Colonic mucosa (tissue), 4 donors: ENCODE results near the gene CLSTN1. TPM values are rescaled to one million over a fixed set of nuclear protein-coding genes. Genes with fewer than 3 reads are reported as not detected.
"Not testable (repeated sequence)": the region's sequence is repeated elsewhere in the genome, so short reads cannot be mapped to it uniquely, and the experiment has no call there.

Experiments
- DNase-seq: peaks from one replicate; pipeline ENCODE4 v3.0.0-alpha.2; 2020
- H3K27ac ChIP-seq: fragments of 200-600 bp; one replicate; pipeline ENCODE4 v1.8.0; 2021
- H3K27me3 ChIP-seq: fragments of 200-600 bp; one replicate; pipeline ENCODE4 v1.8.0; 2021
- H3K36me3 ChIP-seq: fragments of 200-600 bp; one replicate; pipeline ENCODE4 v1.8.0; 2021
- H3K4me1 ChIP-seq: fragments of 200-600 bp; one replicate; pipeline ENCODE4 v1.8.0; 2021; ENCODE audit warnings: mild to moderate bottlenecking
- H3K4me3 ChIP-seq: fragments of 200-600 bp; one replicate; pipeline ENCODE4 v1.8.0; 2021
- H3K9ac ChIP-seq, 2 donors: one replicate each; pipeline ENCODE4 v1.7.0; 2013; ENCODE audit warnings: control low read depth in 2 of 2, low read depth in 2 of 2, low read length in 2 of 2
- H3K9me3 ChIP-seq: fragments of 200-600 bp; one replicate; pipeline ENCODE4 v1.8.0; 2021
- intact Hi-C: fragments of 100-400 bp; cut with DNase I; formaldehyde crosslinking; loops from one replicate; pipeline ENCODE4 v1.14.1; 2022
- total RNA-seq, 2 donors: library from RNA; stranded (reverse); fragmentation: NEBNext Ultra II Directional in 1 of 2; extraction: Animal tissue kit (Norgen Biotek cat#: 25700) in 1 of 2; gene quantifications; one replicate each; pipeline ENCODE4 v1.2.1, GENCODE V29; 2021
- TF ChIP-seq, protein P1 (sequence below): fragments of 200-600 bp; IDR thresholded peaks from one replicate; pipeline ENCODE4 v1.8.0; 2022; ENCODE audit warnings: antibody characterized with exemption, mild to moderate bottlenecking
- donor health status: healthy.
- donor health status: DM: no; HTN: no; CAD: no.
- donor health status: DM: no; HTN: no; CAD: no.

The CLSTN1 gene
- total RNA-seq, 2 donors from 2014 or later, result 215 to 226 TPM

DNA sequence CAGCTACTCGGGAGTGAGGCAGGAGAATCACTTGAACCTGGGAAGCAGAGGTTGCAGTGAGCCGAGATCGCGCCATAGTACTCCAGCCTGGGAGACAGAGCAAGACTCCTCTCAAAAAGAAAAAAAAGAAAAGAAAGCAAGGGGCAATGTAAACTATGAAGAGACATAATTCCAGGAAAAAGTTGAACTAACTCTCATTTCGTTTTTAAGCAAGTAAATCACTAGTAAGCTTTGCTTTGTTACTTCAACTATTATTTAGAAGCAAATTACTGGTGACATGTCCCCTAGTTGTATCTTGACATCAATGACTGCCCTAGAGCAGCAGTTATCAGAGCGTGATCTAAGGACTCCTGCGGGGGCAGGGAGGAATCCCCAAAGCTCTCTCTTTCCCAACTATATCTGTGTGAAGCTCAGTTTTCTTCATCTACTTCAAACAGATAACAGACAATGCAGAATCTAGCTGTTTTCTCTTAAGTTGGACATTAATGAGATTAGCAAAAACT lies 18.7 kb downstream of the CLSTN1 start:
- Histone ChIP-seq H3K4me1 (peaks cover 10% of the 10 kb centered on the region), H3K4me3 (no peak overlapping the region), H3K27ac (peak overlapping the region; percentile 80), H3K9ac (peak overlapping the region in 1 of 2 donors; percentile 71), H3K9me3 (no peaks in the 10 kb centered on the region), H3K27me3 (no peaks in the 10 kb centered on the region), H3K36me3 (no peaks in the 10 kb centered on the region)
- DNase-seq, result no peak
- TF ChIP-seq, protein P1, sequence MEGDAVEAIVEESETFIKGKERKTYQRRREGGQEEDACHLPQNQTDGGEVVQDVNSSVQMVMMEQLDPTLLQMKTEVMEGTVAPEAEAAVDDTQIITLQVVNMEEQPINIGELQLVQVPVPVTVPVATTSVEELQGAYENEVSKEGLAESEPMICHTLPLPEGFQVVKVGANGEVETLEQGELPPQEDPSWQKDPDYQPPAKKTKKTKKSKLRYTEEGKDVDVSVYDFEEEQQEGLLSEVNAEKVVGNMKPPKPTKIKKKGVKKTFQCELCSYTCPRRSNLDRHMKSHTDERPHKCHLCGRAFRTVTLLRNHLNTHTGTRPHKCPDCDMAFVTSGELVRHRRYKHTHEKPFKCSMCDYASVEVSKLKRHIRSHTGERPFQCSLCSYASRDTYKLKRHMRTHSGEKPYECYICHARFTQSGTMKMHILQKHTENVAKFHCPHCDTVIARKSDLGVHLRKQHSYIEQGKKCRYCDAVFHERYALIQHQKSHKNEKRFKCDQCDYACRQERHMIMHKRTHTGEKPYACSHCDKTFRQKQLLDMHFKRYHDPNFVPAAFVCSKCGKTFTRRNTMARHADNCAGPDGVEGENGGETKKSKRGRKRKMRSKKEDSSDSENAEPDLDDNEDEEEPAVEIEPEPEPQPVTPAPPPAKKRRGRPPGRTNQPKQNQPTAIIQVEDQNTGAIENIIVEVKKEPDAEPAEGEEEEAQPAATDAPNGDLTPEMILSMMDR, result no peak
- intact Hi-C loops, result no loop called here

DNA sequence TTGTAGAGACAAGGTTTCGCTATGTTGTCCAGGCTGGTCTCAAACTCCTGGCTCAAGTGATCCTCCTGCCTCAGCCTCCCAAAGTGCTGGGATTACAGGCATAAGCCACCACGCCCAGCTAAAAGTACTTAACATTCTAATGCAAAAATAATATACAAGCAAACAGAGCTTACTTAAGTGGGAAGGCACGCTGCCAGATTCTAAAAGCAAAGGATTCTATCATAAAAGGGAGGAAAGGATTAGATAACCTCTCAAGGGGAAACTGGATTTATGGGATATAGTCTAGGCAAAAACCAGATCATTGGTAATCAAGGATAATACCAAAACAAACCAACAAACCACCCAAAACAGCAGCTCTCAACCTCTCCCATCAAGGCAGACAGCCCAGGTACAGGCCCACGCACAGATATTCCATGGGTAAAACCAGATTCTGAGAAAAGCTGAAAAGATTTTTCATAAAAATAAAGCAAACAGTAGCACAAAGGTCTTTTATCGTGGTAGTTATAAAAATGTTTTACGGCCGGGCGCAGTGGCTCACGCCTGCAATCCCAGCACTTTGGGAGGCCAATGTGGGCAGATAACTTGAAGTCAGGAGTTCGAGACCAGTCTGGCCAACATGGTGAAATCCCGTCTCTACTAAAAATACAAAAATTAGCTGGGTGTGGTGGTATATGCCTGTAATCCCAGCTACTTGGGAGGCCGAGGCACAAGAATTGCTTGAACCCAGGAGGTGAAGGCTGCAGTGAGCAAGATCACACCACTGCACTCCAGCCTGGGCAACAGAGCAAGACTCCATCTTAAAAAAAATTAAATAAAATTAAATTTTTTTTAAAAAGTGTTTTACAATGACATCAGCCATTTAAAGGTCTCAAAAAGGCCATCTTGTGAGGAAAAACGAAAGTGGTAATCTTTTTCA lies 20.5 kb downstream of the CLSTN1 start:
- H3K9me3 ChIP-seq, H3K4me3 ChIP-seq, DNase-seq, H3K36me3 ChIP-seq, intact Hi-C loops, H3K27me3 ChIP-seq: not testable (repeated sequence)
- Histone ChIP-seq H3K4me1 (peaks cover 10% of the 10 kb centered on the region), H3K27ac (peak overlapping the region; percentile 80), H3K9ac (peak overlapping the region in 1 of 2 donors; percentile 6)

DNA sequence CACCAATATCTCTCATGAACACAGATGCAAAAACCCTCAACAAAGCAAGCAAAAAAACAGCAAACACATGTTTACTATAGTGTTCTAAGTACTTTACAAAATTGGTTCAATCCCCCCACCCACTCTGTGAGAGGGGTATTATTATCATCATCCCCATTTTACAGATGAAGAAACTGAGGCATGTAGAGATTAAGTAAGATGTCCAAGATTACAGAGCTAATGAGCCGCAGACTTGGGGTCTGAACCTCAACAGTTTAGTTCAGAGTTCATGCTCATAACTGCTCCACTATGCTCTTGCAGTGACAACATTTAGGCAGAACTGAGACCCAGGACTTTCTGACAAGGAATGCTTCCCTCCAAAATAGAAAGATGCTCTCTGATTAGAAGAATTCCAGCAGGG lies 21.9 kb downstream of the CLSTN1 start:
- H3K9me3 ChIP-seq, result no peaks in the 10 kb centered on the region
- H3K4me1 ChIP-seq, result peaks cover 10% of the 10 kb centered on the region
- H3K36me3 ChIP-seq, result no peaks in the 10 kb centered on the region
- DNase-seq, result no peak
- no peak overlapping the region for H3K4me3 ChIP-seq
- no peak overlapping the region for H3K27ac ChIP-seq
- no peak overlapping the region for H3K9ac ChIP-seq
- TF ChIP-seq, protein P1, result no peak
- intact Hi-C loops, result no loop called here
- no peaks in the 10 kb centered on the region for H3K27me3 ChIP-seq

DNA sequence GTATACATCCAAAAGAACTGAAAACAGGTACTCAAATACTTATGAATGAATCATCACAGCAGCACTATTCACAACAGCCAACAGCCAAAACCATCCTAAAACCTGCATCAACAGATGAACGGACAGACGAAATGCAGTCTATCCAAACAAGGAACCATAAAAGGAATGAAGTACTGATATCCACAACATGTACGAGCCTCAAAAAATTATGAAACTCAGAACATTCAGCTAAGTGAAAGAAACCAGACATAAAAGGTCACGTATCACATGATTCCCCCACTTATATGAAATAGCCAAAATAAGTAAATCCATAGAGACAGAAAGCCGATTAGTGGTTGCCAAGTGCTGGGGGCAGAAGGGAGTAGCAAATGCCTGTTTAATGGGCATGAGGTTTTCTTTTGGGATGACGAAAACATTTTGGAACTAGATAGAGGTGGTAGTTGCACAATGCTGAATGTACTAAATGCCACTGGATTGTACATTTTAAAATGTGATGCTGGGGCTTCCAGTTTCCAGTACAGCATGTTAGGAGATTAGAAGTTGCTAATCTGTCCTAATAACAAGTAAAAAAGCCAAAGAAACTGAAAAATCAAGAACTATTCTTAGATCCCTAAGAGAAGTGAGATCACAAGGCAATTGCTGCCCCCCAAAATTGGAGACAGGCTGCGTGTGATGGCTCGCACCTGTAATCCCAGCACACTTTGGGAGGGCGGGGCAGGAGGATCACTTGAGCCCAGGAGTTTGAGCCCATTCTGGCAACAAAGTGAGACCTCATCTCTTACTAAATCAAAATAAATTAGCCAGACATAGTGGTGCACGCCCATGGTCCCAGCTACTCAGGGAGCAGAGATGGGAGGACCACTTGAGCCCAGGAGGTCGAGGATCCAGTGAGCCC lies 25.3 kb downstream of the CLSTN1 start:
- TF ChIP-seq, protein P1, result no peak

DNA sequence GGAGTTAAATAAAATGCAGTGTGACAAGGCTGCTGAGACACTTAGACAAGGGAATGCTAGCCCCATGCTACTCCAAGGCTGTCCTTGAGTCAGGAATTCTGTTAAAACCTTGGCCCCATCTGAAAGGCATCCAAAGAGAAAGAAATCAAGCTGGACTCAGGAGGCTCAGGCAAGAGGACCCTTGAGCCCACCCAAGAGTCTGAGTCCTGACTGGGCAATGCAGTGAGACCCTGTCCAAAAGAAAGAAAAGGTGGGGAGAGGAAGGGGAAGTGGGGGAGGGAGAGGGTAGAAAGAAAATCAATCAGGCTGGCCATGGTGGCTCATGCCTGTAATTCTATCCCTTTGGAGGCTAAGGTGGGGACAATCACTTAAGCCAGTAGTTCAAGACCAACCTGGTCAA lies 26.7 kb downstream of the CLSTN1 start:
- intact Hi-C loops, result no loop called here
- H3K27ac ChIP-seq, result no peak overlapping the region
- H3K9me3 ChIP-seq, result no peaks in the 10 kb centered on the region
- H3K36me3 ChIP-seq, result no peaks in the 10 kb centered on the region
- H3K4me3 ChIP-seq, result no peak overlapping the region
- H3K4me1 ChIP-seq, result no peaks in the 10 kb centered on the region
- no peak for DNase-seq
- TF ChIP-seq, protein P1, result no peak
- no peak overlapping the region for H3K9ac ChIP-seq
- no peaks in the 10 kb centered on the region for H3K27me3 ChIP-seq

More for the DNA sequence above, 25.3 kb downstream of the CLSTN1 start:
- no peak overlapping the region for H3K9ac ChIP-seq
- H3K36me3 ChIP-seq, result no peaks in the 10 kb centered on the region
- H3K27ac ChIP-seq, result no peak overlapping the region
- no peaks in the 10 kb centered on the region for H3K9me3 ChIP-seq
- DNase-seq, result no peak
- intact Hi-C loops, result no loop called here
- H3K4me1 ChIP-seq, result peaks cover under 1% of the 10 kb centered on the region
- no peak overlapping the region for H3K4me3 ChIP-seq
- no peaks in the 10 kb centered on the region for H3K27me3 ChIP-seq
